ENCODE results near the gene FOXP1. TPM values are rescaled to one million over a fixed set of nuclear protein-coding genes. Genes with fewer than 3 reads are reported as not detected.

FOXP1 gene
- total RNA-seq, 1 donor from 2014 or later = 31.1 TPM

DNA sequence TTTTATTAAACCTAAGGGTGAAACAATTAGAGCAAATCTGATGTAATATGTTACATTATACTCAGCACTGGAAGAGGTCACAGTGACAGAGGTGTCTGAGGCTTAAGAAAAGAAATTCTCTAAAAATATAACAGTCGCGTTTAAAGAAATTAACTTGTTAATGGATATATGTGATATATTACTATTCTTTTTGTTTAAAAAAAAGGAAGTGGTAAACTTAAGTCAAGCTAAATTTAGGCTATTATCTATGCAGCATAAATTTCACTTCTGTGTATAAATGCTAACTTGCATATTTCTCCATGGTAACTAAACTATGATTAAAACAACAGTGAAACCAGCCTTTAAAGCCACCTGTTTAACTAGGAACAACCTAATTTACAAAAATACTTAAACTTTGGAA lies 191.3 kb downstream of the FOXP1 start:
- no peaks in the 10 kb centered on the region for H3K36me3 Mint-ChIP-seq (ENCODE audit: unreplicated experiment)
- no peaks in the 10 kb centered on the region for H3K9me3 Mint-ChIP-seq (ENCODE audit: unreplicated experiment)
- no peak overlapping the region for H3K27ac Mint-ChIP-seq (ENCODE audit: unreplicated experiment)
- H3K27me3 Mint-ChIP-seq (ENCODE audit: unreplicated experiment) = no peaks in the 10 kb centered on the region
- H3K4me1 Mint-ChIP-seq (ENCODE audit: low read depth, unreplicated experiment) = peaks cover 5% of the 10 kb centered on the region
- H3K4me3 Mint-ChIP-seq (ENCODE audit: unreplicated experiment) = no peak overlapping the region
- TF ChIP-seq, protein P1, sequence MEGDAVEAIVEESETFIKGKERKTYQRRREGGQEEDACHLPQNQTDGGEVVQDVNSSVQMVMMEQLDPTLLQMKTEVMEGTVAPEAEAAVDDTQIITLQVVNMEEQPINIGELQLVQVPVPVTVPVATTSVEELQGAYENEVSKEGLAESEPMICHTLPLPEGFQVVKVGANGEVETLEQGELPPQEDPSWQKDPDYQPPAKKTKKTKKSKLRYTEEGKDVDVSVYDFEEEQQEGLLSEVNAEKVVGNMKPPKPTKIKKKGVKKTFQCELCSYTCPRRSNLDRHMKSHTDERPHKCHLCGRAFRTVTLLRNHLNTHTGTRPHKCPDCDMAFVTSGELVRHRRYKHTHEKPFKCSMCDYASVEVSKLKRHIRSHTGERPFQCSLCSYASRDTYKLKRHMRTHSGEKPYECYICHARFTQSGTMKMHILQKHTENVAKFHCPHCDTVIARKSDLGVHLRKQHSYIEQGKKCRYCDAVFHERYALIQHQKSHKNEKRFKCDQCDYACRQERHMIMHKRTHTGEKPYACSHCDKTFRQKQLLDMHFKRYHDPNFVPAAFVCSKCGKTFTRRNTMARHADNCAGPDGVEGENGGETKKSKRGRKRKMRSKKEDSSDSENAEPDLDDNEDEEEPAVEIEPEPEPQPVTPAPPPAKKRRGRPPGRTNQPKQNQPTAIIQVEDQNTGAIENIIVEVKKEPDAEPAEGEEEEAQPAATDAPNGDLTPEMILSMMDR (IDR thresholded peaks at IDR 0.05; ENCODE audit: partially characterized antibody, unreplicated experiment) = no peak
- no peak for DNase-seq

DNA sequence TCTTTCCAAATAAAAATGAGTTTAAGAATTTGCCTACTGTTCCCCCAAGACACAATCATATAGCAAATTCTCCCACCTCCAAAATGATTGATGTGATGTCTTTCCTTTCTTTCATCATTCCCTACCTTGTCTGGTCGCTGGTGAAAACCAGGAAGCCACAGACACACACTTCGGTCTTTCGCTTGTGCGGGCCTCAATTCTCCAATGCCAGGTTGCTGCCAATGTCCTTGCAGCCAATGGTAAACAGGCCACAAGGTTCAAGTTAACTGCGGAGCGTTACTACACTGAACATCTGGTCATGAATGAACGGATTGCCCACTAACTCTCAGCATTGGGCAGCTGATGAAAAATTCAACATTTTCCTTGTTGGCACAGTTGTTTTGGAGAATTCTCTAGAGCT lies 192.2 kb downstream of the FOXP1 start:
- no peak for DNase-seq
- H3K27ac Mint-ChIP-seq (ENCODE audit: unreplicated experiment) = no peak overlapping the region
- TF ChIP-seq, protein P1 (IDR thresholded peaks at IDR 0.05; ENCODE audit: partially characterized antibody, unreplicated experiment) = no peak

DNA sequence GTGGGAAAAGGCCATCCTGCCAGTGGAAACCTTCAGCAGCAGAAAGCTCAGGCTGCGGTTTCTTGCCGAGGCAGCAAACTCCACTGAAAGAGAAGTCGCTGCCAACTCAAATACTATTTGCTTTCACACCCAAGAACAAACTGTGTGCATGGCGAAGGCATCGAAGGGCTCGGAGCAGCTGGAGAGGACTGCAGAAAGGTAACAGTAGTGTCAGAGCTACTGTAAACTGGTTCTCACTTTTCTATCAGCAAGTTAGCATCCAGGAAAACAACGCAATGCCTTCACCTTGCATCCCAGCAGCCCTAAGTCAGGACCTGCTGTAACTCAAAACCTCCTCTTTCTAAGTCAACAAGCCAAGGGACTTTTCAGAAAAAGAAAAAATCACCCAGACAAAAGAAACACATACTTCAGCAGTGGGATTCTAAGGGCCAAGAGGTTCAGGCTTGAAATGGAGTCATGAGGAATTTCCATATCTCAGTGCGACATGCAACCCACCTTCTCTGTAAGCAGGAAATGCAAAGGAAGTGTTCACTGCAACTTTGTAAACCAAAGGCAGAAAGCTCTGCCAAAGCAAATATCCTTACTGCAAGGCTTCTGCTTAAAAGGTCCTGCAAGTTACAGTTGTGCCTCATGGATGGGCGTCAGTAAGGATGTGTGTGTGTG lies 193.5 kb downstream of the FOXP1 start:
- Mint-ChIP-seq H3K9me3 (ENCODE audit: unreplicated experiment) (no peaks in the 10 kb centered on the region), H3K27ac (ENCODE audit: unreplicated experiment) (no peak overlapping the region), H3K36me3 (ENCODE audit: unreplicated experiment) (no peaks in the 10 kb centered on the region), H3K4me1 (ENCODE audit: low read depth, unreplicated experiment) (peaks cover 5% of the 10 kb centered on the region), H3K4me3 (ENCODE audit: unreplicated experiment) (no peak overlapping the region), H3K27me3 (ENCODE audit: unreplicated experiment) (no peaks in the 10 kb centered on the region)
- no peak for DNase-seq
- TF ChIP-seq, protein P1 (IDR thresholded peaks at IDR 0.05; ENCODE audit: partially characterized antibody, unreplicated experiment) = no peak

More for the DNA sequence above, 192.2 kb downstream of the FOXP1 start:
- peaks cover 5% of the 10 kb centered on the region for H3K4me1 Mint-ChIP-seq (ENCODE audit: low read depth, unreplicated experiment)
- H3K27me3 Mint-ChIP-seq (ENCODE audit: unreplicated experiment) = no peaks in the 10 kb centered on the region
- H3K9me3 Mint-ChIP-seq (ENCODE audit: unreplicated experiment) = no peaks in the 10 kb centered on the region
- H3K4me3 Mint-ChIP-seq (ENCODE audit: unreplicated experiment) = no peak overlapping the region
- no peaks in the 10 kb centered on the region for H3K36me3 Mint-ChIP-seq (ENCODE audit: unreplicated experiment)

DNA sequence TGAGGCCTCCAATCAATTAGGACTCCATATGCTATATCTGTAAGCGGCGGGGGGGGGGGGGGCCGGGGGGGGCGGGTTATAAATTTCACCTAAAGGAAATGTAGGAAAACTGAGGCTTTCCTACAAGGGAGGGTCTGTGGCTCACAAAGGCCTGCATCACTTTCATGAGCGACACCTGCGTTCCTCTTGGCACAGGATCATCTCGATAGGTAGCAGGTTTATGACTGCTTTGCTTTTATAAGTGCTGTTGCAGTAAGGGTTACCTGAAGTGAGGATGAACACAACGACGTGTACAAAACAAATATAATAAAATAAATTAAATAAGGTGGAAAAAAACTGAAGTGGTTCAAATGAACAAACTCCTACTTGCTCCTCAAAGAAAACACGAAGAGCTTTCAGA lies 194.3 kb downstream of the FOXP1 start:
- Mint-ChIP-seq H3K27ac (ENCODE audit: unreplicated experiment) (no peak overlapping the region), H3K27me3 (ENCODE audit: unreplicated experiment) (no peaks in the 10 kb centered on the region), H3K4me1 (ENCODE audit: low read depth, unreplicated experiment) (peaks cover 5% of the 10 kb centered on the region), H3K36me3 (ENCODE audit: unreplicated experiment) (no peaks in the 10 kb centered on the region), H3K9me3 (ENCODE audit: unreplicated experiment) (no peaks in the 10 kb centered on the region), H3K4me3 (ENCODE audit: unreplicated experiment) (no peak overlapping the region)
- DNase-seq = no peak
- TF ChIP-seq, protein P1 (IDR thresholded peaks at IDR 0.05; ENCODE audit: partially characterized antibody, unreplicated experiment) = no peak

DNA sequence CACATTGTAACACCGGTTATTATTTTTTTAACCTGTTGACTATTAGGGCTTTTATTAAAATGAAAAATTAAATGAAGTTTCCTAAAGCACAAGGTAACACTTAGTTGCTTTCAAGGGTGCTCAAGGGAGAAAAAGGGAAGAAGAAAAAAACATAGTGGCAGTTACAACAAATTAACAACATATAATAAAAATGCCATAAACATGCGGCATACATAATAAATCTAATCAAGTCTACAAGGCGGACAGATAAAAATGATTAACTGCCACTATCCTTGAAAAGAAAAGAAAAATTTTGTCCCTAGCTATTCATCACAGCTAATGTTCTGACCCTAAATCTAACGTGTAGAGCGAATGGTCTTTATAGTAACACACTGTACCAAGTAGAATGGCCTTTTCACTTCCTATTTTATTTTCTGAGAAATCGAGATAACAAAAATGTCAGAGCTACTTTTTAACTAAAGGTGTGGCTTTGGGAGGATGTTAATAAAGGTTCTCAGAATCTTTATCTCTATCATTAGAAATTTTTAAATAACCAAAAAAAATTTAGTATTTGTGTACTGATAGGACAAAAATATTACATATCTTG lies 194.9 kb downstream of the FOXP1 start:
- Mint-ChIP-seq H3K36me3 (ENCODE audit: unreplicated experiment) (no peaks in the 10 kb centered on the region), H3K27me3 (ENCODE audit: unreplicated experiment) (no peaks in the 10 kb centered on the region), H3K9me3 (ENCODE audit: unreplicated experiment) (no peaks in the 10 kb centered on the region), H3K27ac (ENCODE audit: unreplicated experiment) (no peak overlapping the region), H3K4me3 (ENCODE audit: unreplicated experiment) (no peak overlapping the region), H3K4me1 (ENCODE audit: low read depth, unreplicated experiment) (peaks cover 5% of the 10 kb centered on the region)
- DNase-seq = no peak
- TF ChIP-seq, protein P1 (IDR thresholded peaks at IDR 0.05; ENCODE audit: partially characterized antibody, unreplicated experiment) = no peak

All from glutamatergic neuron (in vitro differentiated cells).